ENCODE results near the gene SLIT3. TPM values are rescaled to one million over a fixed set of nuclear protein-coding genes. Genes with fewer than 3 reads are reported as not detected.

The SLIT3 gene
- total RNA-seq, 1 experiment from 2014 or later = 0.10 TPM

DNA sequence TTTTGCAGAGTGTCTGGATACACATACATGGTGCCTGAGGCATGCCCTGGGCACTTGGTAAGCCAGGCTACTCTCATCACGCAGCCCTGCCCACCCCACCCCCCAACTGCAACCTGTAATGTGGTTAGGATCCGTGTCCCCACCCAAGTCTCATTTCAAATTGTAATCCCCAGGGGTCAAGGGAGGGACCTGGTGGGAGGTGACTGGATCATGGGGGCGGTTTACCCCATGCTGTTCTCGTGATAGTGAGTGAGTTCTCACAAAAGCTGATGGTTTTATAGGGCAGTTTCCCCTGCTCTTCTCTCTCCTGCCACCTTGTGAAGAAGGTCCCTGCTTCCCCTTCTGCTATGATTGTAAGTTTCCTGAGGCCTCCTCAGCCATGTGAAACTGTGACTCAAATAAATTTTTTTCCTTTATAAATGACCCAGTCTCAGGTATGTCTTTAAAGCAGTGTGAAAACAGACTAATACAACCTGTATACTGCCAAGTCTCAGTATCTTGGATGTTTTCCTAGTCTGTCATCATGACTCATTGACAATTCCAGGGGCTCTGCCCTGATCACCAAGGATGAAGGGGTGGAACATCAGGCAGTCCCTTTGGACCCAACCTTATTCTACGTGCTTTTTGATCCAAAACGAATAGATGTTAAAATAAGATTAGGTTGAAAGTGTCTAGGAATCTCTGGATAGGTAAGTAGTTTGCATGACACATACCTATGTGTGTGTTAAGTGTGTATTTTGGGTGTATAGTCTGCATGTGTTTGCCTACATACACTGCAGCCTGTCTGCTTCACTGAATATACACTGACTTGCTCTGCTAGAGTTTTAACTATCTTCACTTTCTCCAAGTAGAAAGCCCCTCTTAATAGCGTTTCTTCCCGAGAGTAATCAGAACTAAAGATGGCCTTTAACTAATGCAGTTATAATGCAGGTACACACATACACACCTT lies 293.8 kb downstream of the SLIT3 start:
- TF ChIP-seq ZNF274 (IDR thresholded peaks at IDR 0.05; ENCODE audit: low read depth, low read length) (no peak), YY1 (IDR thresholded peaks at IDR 0.05; ENCODE audit: extremely low read depth, insufficient replicate concordance, low read depth, low read length) (peak; percentile 8), TCF7L2 (IDR thresholded peaks at IDR 0.05; ENCODE audit: borderline replicate concordance, extremely low read depth, insufficient read depth, insufficient read length) (no peak), POLR2AphosphoS5 (IDR thresholded peaks at IDR 0.05; ENCODE audit: low read depth, low read length) (no peak), POLR2A (IDR thresholded peaks at IDR 0.05; ENCODE audit: borderline replicate concordance, extremely low read depth, insufficient read depth, insufficient read length) (no peak), SP1 (IDR thresholded peaks at IDR 0.05; ENCODE audit: low read depth) (peak; percentile 71), EGR1 (IDR thresholded peaks at IDR 0.05; ENCODE audit: low read depth) (peak; percentile 64; the same call in 1 of the 2 replicates), ELF1 (IDR thresholded peaks at IDR 0.05; ENCODE audit: borderline replicate concordance, low read depth) (no peak), JUND (IDR thresholded peaks at IDR 0.05) (peak; percentile 84), SIN3A (IDR thresholded peaks at IDR 0.05; ENCODE audit: low read depth) (no peak), CEBPB (IDR thresholded peaks at IDR 0.05; ENCODE audit: low read depth) (peak; percentile 23; the same call in 1 of the 2 replicates), SRF (IDR thresholded peaks at IDR 0.05; ENCODE audit: low read depth) (0 out of 2 replicates have a peak, but pooled peaks have one; percentile 42), FOSL1 (IDR thresholded peaks at IDR 0.05; ENCODE audit: low read depth) (peak; percentile 93), CBX3 (IDR thresholded peaks at IDR 0.05; ENCODE audit: low read depth) (peak; percentile 65), RAD21 (IDR thresholded peaks at IDR 0.05; ENCODE audit: low read depth) (peak; percentile 13)
- TF ChIP-seq, protein P1, sequence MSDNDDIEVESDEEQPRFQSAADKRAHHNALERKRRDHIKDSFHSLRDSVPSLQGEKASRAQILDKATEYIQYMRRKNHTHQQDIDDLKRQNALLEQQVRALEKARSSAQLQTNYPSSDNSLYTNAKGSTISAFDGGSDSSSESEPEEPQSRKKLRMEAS (IDR thresholded peaks at IDR 0.05) = no peak; the same call in 1 of the 2 replicates
- TF ChIP-seq, protein P2, sequence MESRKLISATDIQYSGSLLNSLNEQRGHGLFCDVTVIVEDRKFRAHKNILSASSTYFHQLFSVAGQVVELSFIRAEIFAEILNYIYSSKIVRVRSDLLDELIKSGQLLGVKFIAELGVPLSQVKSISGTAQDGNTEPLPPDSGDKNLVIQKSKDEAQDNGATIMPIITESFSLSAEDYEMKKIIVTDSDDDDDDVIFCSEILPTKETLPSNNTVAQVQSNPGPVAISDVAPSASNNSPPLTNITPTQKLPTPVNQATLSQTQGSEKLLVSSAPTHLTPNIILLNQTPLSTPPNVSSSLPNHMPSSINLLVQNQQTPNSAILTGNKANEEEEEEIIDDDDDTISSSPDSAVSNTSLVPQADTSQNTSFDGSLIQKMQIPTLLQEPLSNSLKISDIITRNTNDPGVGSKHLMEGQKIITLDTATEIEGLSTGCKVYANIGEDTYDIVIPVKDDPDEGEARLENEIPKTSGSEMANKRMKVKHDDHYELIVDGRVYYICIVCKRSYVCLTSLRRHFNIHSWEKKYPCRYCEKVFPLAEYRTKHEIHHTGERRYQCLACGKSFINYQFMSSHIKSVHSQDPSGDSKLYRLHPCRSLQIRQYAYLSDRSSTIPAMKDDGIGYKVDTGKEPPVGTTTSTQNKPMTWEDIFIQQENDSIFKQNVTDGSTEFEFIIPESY (IDR thresholded peaks at IDR 0.05; ENCODE audit: extremely low read depth, insufficient replicate concordance, low read length) = no peak
- peak overlapping the region; percentile 62 for H3K4me2 ChIP-seq (ENCODE audit: low read length)
- BruUV-seq (replicated peaks) = no TSS peak
- no peaks in the 10 kb centered on the region for H3K9me2 ChIP-seq (ENCODE audit: insufficient read depth)
- ChIA-PET POLR2A (no interaction called here), RAD21 (ENCODE audit: low non-redundant PET in 1 of 2, low total read pairs in 2 of 2, uncharacterized antibody in 2 of 2, unreplicated experiment in 2 of 2) (interaction anchor here in 1 of 2 experiments (0.6 kb wide), 1 partner anchor 427 kb away, joined by 3 read pairs; no protein-coding TSS in a partner anchor), CTCF (interaction anchor here (0.6 kb wide), 1 partner anchor 777 kb away, joined by 3 read pairs; no protein-coding TSS in a partner anchor)
- no peak overlapping the region for H2AFZ ChIP-seq (ENCODE audit: low read depth, low read length, poor library complexity, severe bottlenecking)
- H3K36me3 ChIP-seq (ENCODE audit: control insufficient read depth in 1 of 2, insufficient read depth in 2 of 2, low read length in 2 of 2) = no peaks in the 10 kb centered on the region
- peaks cover 11% of the 10 kb centered on the region; the same call in 1 of the 2 replicates for H3K27me3 ChIP-seq (ENCODE audit: insufficient read depth, low read length)
- H3K9ac ChIP-seq (ENCODE audit: low read length) = no peak overlapping the region
- H4K20me1 ChIP-seq (ENCODE audit: insufficient read depth) = no peaks in the 10 kb centered on the region
- H3K79me2 ChIP-seq (ENCODE audit: insufficient read depth, low read length) = no peaks in the 10 kb centered on the region
- peak; percentile 66 for DNase-seq (ENCODE audit: low read depth, low spot score)
- H3K27ac ChIP-seq (ENCODE audit: low read depth, low read length) = peak overlapping the region; percentile 33; the same call in 1 of the 2 replicates
- peaks cover 9 to 30% of the 10 kb centered on the region in 2 experiments; a peak in 3 of 4 replicates for H3K4me1 ChIP-seq (ENCODE audit: control insufficient read depth in 1 of 2, insufficient read depth in 2 of 2, low read length in 2 of 2)
- ATAC-seq = peak; percentile 86
- intact Hi-C loops (cut with micrococcal nuclease) = no loop called here
- H3K9me3 ChIP-seq (ENCODE audit: control insufficient read depth in 1 of 2, insufficient read depth in 1 of 2, low read depth in 1 of 2, low read length in 2 of 2) = no peaks in the 10 kb centered on the region
- H3K4me3 ChIP-seq (replicated peaks in 1 of 2; ENCODE audit: low read depth in 1 of 2, low read length in 2 of 2) = peak overlapping the region in 1 of 2 experiments; percentile 16; a peak in 1 of 4 replicates

Measured in HCT116 (cell line).